PC-9 (cell line): ENCODE results near the gene DGKG. TPM values are rescaled to one million over a fixed set of nuclear protein-coding genes. Genes with fewer than 3 reads are reported as not detected.
A peak's percentile ranks its signal among the peaks of the same experiment; 100 is the strongest.

Experiments used
- BruUV-seq: library from RNA; stranded (reverse); fragments of 400-500 nt; replicated peaks from 2 replicates; lab custom pipeline; 2021; lab: Mats Ljungman, UMichigan
- CTCF ChIA-PET: fragments of 300-600 bp; sonication (Branson Sonifier 250); formaldehyde crosslinking; loops from one replicate; lab custom pipeline; 2022; ENCODE audit warnings: antibody characterized with exemption; lab: Charles Lee
- POLR2A ChIA-PET: fragments of 300-600 bp; sonication (Branson Sonifier 250); formaldehyde crosslinking; loops from one replicate; lab custom pipeline; 2022; ENCODE audit warnings: antibody characterized with exemption; ENCODE audit not compliant: unreplicated experiment; lab: Charles Lee
- DNase-seq, 2 experiments: peaks; one replicate each; pipeline versions ENCODE4 v3.0.0 to v3.0.0-alpha.2; 2015 to 2022; ENCODE audit warnings: mixed read lengths in 1 of 2
- H2AFZ ChIP-seq: fragments of 200-600 bp; sonication (generic); 2 replicates; pipeline ENCODE4 v1.8.1; 2017; ENCODE audit warnings: antibody characterized with exemption
- H3F3A ChIP-seq: fragments of 200-600 bp; sonication (generic); 2 replicates; pipeline ENCODE4 v1.8.1; 2017; ENCODE audit warnings: antibody characterized with exemption, mild to moderate bottlenecking, low read depth; ENCODE audit not compliant: insufficient read depth
- H3K27ac ChIP-seq: fragments of 200-600 bp; sonication (generic); 2 replicates; pipeline ENCODE4 v1.6.1; 2016; ENCODE audit warnings: mixed run types
- H3K27me3 ChIP-seq: fragments of 200-600 bp; sonication (generic); 2 replicates; pipeline ENCODE4 v1.6.1; 2016; ENCODE audit warnings: low read depth, mixed run types; ENCODE audit not compliant: insufficient read depth
- H3K36me3 ChIP-seq: fragments of 200-600 bp; sonication (generic); 2 replicates; pipeline ENCODE4 v1.6.1; 2016; ENCODE audit warnings: low read depth, mixed run types
- H3K4me1 ChIP-seq: fragments of 200-600 bp; sonication (generic); replicated peaks from 2 replicates; pipeline ENCODE4 v1.6.1; 2016; ENCODE audit warnings: mixed run types; ENCODE audit not compliant: insufficient read depth
- H3K4me2 ChIP-seq: fragments of 200-600 bp; sonication (generic); 2 replicates; pipeline ENCODE4 v1.6.1; 2017; ENCODE audit warnings: mixed run types
- H3K4me3 ChIP-seq: fragments of 200-600 bp; sonication (generic); 2 replicates; pipeline ENCODE4 v1.6.1; 2016; ENCODE audit warnings: mixed run types
- H3K79me2 ChIP-seq: fragments of 200-600 bp; sonication (generic); 2 replicates; pipeline ENCODE4 v1.6.1; 2017; ENCODE audit warnings: low read depth, mixed run types
- H3K9me2 ChIP-seq: fragments of 200-600 bp; sonication (generic); 2 replicates; pipeline ENCODE4 v1.8.1; 2017; ENCODE audit warnings: mild to moderate bottlenecking; ENCODE audit not compliant: insufficient read depth
- H3K9me3 ChIP-seq: fragments of 200-600 bp; sonication (generic); 2 replicates; pipeline ENCODE4 v1.8.1; 2016; ENCODE audit warnings: low read depth; ENCODE audit not compliant: insufficient read depth
- H4K20me1 ChIP-seq: fragments of 200-600 bp; sonication (generic); 2 replicates; pipeline ENCODE4 v1.8.1; 2017; ENCODE audit not compliant: insufficient read depth
- CTCF ChIP-seq: fragments of 200-600 bp; sonication (generic); conservative IDR thresholded peaks from 2 replicates; pipeline ENCODE4 v1.6.1; 2017; ENCODE audit warnings: mixed run types, antibody characterized with exemption, mild to moderate bottlenecking, moderate library complexity
- EZH2 ChIP-seq: fragments of 200-600 bp; sonication (generic); IDR thresholded peaks from 2 replicates; pipeline ENCODE4 v1.8.0; 2017; ENCODE audit warnings: antibody characterized with exemption, low read depth
- intact Hi-C: fragments of 100-400 bp; cut with micrococcal nuclease; formaldehyde crosslinking; loops from one replicate; pipeline ENCODE4 v1.10.0; 2022; ENCODE audit not compliant: unreplicated experiment
- total RNA-seq: library from RNA; stranded (reverse); gene quantifications from 2 replicates; pipeline ENCODE4 v1.2.3, GENCODE V29; 2021

DGKG gene
- total RNA-seq, 1 experiment from 2014 or later: 20.0 TPM

GRCh38 chr3:186259612-186260383 lies 102.2 kb downstream of the DGKG start:
- H4K20me1 ChIP-seq: no peaks in the 10 kb centered on the region

GRCh38 chr3:186258968-186259367 lies 103.1 kb downstream of the DGKG start:
- Histone ChIP-seq H3K27ac (no peak overlapping the region), H3K9me2 (no peaks in the 10 kb centered on the region), H2AFZ (peak overlapping the region; percentile 40; the same call in 1 of the 2 replicates), H3K4me1 (peaks cover 6% of the 10 kb centered on the region), H3K27me3 (peaks cover 7% of the 10 kb centered on the region), H3K36me3 (no peaks in the 10 kb centered on the region), H3K79me2 (no peaks in the 10 kb centered on the region), H3K4me2 (peak overlapping the region; percentile 69), H4K20me1 (no peaks in the 10 kb centered on the region), H3K9me3 (no peaks in the 10 kb centered on the region), H3K4me3 (no peak overlapping the region), H3F3A (peaks cover 7% of the 10 kb centered on the region; the same call in 1 of the 2 replicates)
- intact Hi-C loops: loop anchor here (1.0 to 5.0 kb wide), 5 partner anchors 277 to 562 kb away; no protein-coding TSS in a partner anchor
- POLR2A ChIA-PET: no interaction called here
- CTCF ChIA-PET: interaction anchor here (0.7 to 2.9 kb wide), 4 partner anchors 16 to 599 kb away, joined by 3 to 16 read pairs (median 4); no protein-coding TSS in a partner anchor
- no peak for DNase-seq
- BruUV-seq: no TSS peak
- TF ChIP-seq EZH2 (no peak), CTCF (no peak)

More at GRCh38 chr3:186259612-186260383, 102.2 kb downstream of the DGKG start:
- POLR2A ChIA-PET: no interaction called here
- H2AFZ ChIP-seq: peak overlapping the region; percentile 40; the same call in 1 of the 2 replicates
- no peaks in the 10 kb centered on the region for H3K9me3 ChIP-seq
- intact Hi-C loops: loop anchor here (1.0 to 5.0 kb wide), 5 partner anchors 277 to 562 kb away; no protein-coding TSS in a partner anchor
- no peaks in the 10 kb centered on the region for H3K9me2 ChIP-seq
- peak overlapping the region; percentile 23; the same call in 1 of the 2 replicates for H3K4me3 ChIP-seq
- peak; percentile 73 to 81 for DNase-seq
- H3K27ac ChIP-seq: no peak overlapping the region
- H3F3A ChIP-seq: peaks cover 7% of the 10 kb centered on the region; the same call in 1 of the 2 replicates
- H3K4me2 ChIP-seq: peak overlapping the region; percentile 69
- H3K79me2 ChIP-seq: no peaks in the 10 kb centered on the region
- peak; percentile 93 for TF ChIP-seq CTCF
- TF ChIP-seq EZH2: no peak
- H3K27me3 ChIP-seq: peaks cover 4% of the 10 kb centered on the region; the same call in 1 of the 2 replicates
- H3K36me3 ChIP-seq: no peaks in the 10 kb centered on the region
- H3K4me1 ChIP-seq: peaks cover 6% of the 10 kb centered on the region
- CTCF ChIA-PET: interaction anchor here (0.6 to 2.9 kb wide), 8 partner anchors 17 to 600 kb away, joined by 3 to 16 read pairs (median 4); no protein-coding TSS in a partner anchor
- no TSS peak for BruUV-seq

- H2AFZ ChIP-seq: no peak overlapping the region
- H3K27ac ChIP-seq: no peak overlapping the region
- H3K4me1 ChIP-seq: peaks cover 6% of the 10 kb centered on the region
- H3K4me2 ChIP-seq: no peak overlapping the region
- no peaks in the 10 kb centered on the region for H3K9me2 ChIP-seq
- intact Hi-C loops: loop anchor here (5.0 kb wide), 2 partner anchors 276 to 494 kb away; no protein-coding TSS in a partner anchor
- no peaks in the 10 kb centered on the region for H3K36me3 ChIP-seq
- ChIA-PET CTCF (interaction anchor here (0.6 to 2.9 kb wide), 2 partner anchors 282 to 814 kb away, joined by 3 to 16 read pairs; no protein-coding TSS in a partner anchor), POLR2A (no interaction called here)
- H3F3A ChIP-seq: peaks cover 7% of the 10 kb centered on the region; the same call in 1 of the 2 replicates
- H3K79me2 ChIP-seq: no peaks in the 10 kb centered on the region
- H3K27me3 ChIP-seq: peaks cover 17% of the 10 kb centered on the region
- no peaks in the 10 kb centered on the region for H3K9me3 ChIP-seq
- TF ChIP-seq CTCF: no peak
- no peak for TF ChIP-seq EZH2
- no peaks in the 10 kb centered on the region for H4K20me1 ChIP-seq
- no peak overlapping the region for H3K4me3 ChIP-seq
- no peak for DNase-seq
- no TSS peak for BruUV-seq
Measured at GRCh38 chr3:186257866-186258265, 104.2 kb downstream of the DGKG start.
